Prostate gland (tissue), 2 donors: ENCODE data around the gene TUBGCP3.

Source experiments
- CTCF ChIP-seq, 4 experiments: fragments of 200-600 bp in 2 of 4; fragments of 450-650 bp in 2 of 4; sonication (generic) in 2 of 4; IDR thresholded peaks; 1 replicate in 3 of 4; 2 replicates in 1 of 4; pipeline ENCODE4 v1.5.1; 2016 to 2019; ENCODE audit warnings: antibody characterized with exemption in 4 of 4, mild to moderate bottlenecking in 2 of 4, moderate library complexity in 2 of 4
- POLR2AphosphoS5 ChIP-seq: sonication (generic); formaldehyde crosslinking; IDR thresholded peaks from one replicate; pipeline ENCODE4 v1.6.1; 2017; ENCODE audit warnings: antibody characterized with exemption

GRCh38 chr13:112626124-112626523 is 38.2 kb upstream of the TUBGCP3 start:
- TF ChIP-seq CTCF (IDR thresholded peaks at IDR 0.05) (no peak), POLR2AphosphoS5 (no peak)
